Endothelial cell of umbilical vein (primary cell): ENCODE data around the gene RHOBTB1. TPM values are rescaled to one million over a fixed set of nuclear protein-coding genes. Genes with fewer than 3 reads are reported as not detected.

ENCODE experiments used
- BruUV-seq: library from RNA; stranded (reverse); fragments of 400-500 nt; replicated peaks from 2 replicates; lab custom pipeline; 2021; lab: Mats Ljungman, UMichigan
- CTCF ChIA-PET: fragments of 300-600, 350-600 bp; sonication (Branson Sonifier 250); formaldehyde crosslinking; loops from one replicate; lab custom pipeline; 2021; ENCODE audit warnings: antibody characterized with exemption, inconsistent platforms; lab: Charles Lee
- POLR2A ChIA-PET: fragments of 300-600, 350-600 bp; sonication (Branson Sonifier 250); formaldehyde crosslinking; loops from one replicate; lab custom pipeline; 2021; ENCODE audit warnings: antibody characterized with exemption, inconsistent platforms; lab: Charles Lee
- DNase-seq: peaks from one replicate; pipeline ENCODE4 v3.0.0-alpha.2; 2011; ENCODE audit warnings: low read depth, low spot score
- FAIRE-seq: peaks from 2 replicates; lab custom pipeline; 2011; peaks lifted over from hg19 to GRCh38; lab: Jason Lieb, UNC
- H2AFZ ChIP-seq: 2 replicates; pipeline ENCODE4 v1.6.0; 2012; ENCODE audit warnings: low read depth, low read length, control low read depth, inconsistent platforms
- H3K27ac ChIP-seq: 2 replicates; pipeline ENCODE4 v1.5.1; 2011; ENCODE audit warnings: low read depth, mild to moderate bottlenecking, control low read depth, low read length, moderate library complexity; ENCODE audit not compliant: insufficient read depth
- H3K27me3 ChIP-seq, 2 experiments: 2 replicates each; pipeline versions ENCODE4 v1.6.0 to v1.6.1; 2011; ENCODE audit warnings: low read length in 2 of 2, mixed read lengths in 1 of 2; ENCODE audit not compliant: control insufficient read depth in 2 of 2, insufficient read depth in 2 of 2
- H3K36me3 ChIP-seq, 2 experiments: 2 replicates in 1 of 2; 3 replicates in 1 of 2; pipeline ENCODE4 v1.5.1; 2011; ENCODE audit warnings: low read length in 2 of 2, mild to moderate bottlenecking in 1 of 2, moderate library complexity in 1 of 2; ENCODE audit not compliant: control insufficient read depth in 2 of 2, insufficient read depth in 2 of 2; ENCODE audit errors: extremely low read depth in 1 of 2
- H3K4me1 ChIP-seq: 3 replicates; pipeline ENCODE4 v1.5.1; 2011; ENCODE audit warnings: mild to moderate bottlenecking, low read length; ENCODE audit not compliant: control insufficient read depth, insufficient read depth; ENCODE audit errors: extremely low read depth
- H3K4me2 ChIP-seq: 2 replicates; pipeline ENCODE4 v1.6.1; 2011; ENCODE audit warnings: low read length, control low read depth, mixed read lengths; ENCODE audit not compliant: insufficient read depth
- H3K4me3 ChIP-seq, 3 experiments: fragments of 200-600 bp in 1 of 3; sonication (generic), shearing (Covaris generic) in 1 of 3; replicated peaks in 1 of 3; 2 replicates each; pipeline ENCODE4 v1.5.1; 2011 to 2016; ENCODE audit warnings: control low read depth in 3 of 3, low read length in 3 of 3, mild to moderate bottlenecking in 2 of 3, inconsistent platforms in 1 of 3, low read depth in 1 of 3, moderate library complexity in 1 of 3; ENCODE audit not compliant: insufficient read depth in 1 of 3
- H3K79me2 ChIP-seq: 2 replicates; pipeline ENCODE4 v1.6.0; 2012; ENCODE audit warnings: low read length, inconsistent platforms; ENCODE audit not compliant: control insufficient read depth, insufficient read depth
- H3K9ac ChIP-seq: replicated peaks from 2 replicates; pipeline ENCODE3; 2011; ENCODE audit warnings: low read length, control low read depth; ENCODE audit not compliant: insufficient read depth; ENCODE audit errors: extremely low read depth
- H3K9me1 ChIP-seq: replicated peaks from 3 replicates; pipeline ENCODE4 v1.6.0; 2011; ENCODE audit warnings: mild to moderate bottlenecking, low read length; ENCODE audit not compliant: control insufficient read depth, insufficient read depth; ENCODE audit errors: extremely low read depth
- H3K9me3 ChIP-seq: replicated peaks from 2 replicates; pipeline ENCODE4 v1.5.1; 2012; ENCODE audit warnings: low read length, inconsistent platforms; ENCODE audit not compliant: control insufficient read depth, insufficient read depth
- H4K20me1 ChIP-seq: replicated peaks from 2 replicates; pipeline ENCODE3; 2011; ENCODE audit warnings: mild to moderate bottlenecking, low read length; ENCODE audit not compliant: control insufficient read depth, insufficient read depth; ENCODE audit errors: extremely low read depth
- CTCF ChIP-seq, 2 donors: IDR thresholded peaks; 1 replicate in 1 of 2; 2 replicates in 1 of 2; pipeline ENCODE4 v1.5.1; 2011; ENCODE audit warnings: low read length in 2 of 2, mild to moderate bottlenecking in 2 of 2, moderate library complexity in 2 of 2, control low read depth in 1 of 2, inconsistent platforms in 1 of 2, low read depth in 1 of 2; ENCODE audit not compliant: insufficient read depth in 1 of 2; ENCODE audit errors: extremely low read depth in 1 of 2
- EZH2 ChIP-seq: IDR thresholded peaks from 2 replicates; pipeline ENCODE4 v1.6.1; 2012; ENCODE audit warnings: borderline replicate concordance, low read depth, mild to moderate bottlenecking, moderate library complexity, low read length, inconsistent platforms; ENCODE audit not compliant: severe bottlenecking
- FOS ChIP-seq: IDR thresholded peaks from 2 replicates; pipeline ENCODE4 v1.6.1; 2011; ENCODE audit warnings: mild to moderate bottlenecking, low read length, moderate library complexity, borderline replicate concordance; ENCODE audit not compliant: insufficient read depth
- GATA2 ChIP-seq: IDR thresholded peaks from 2 replicates; pipeline ENCODE4 v1.7.0; 2011; ENCODE audit warnings: low read depth, mild to moderate bottlenecking, moderate library complexity, mixed read lengths, low read length; ENCODE audit not compliant: insufficient read length, insufficient read depth
- JUN ChIP-seq: IDR thresholded peaks from 2 replicates; pipeline ENCODE4 v1.6.1; 2011; ENCODE audit warnings: borderline replicate concordance, low read depth; ENCODE audit not compliant: insufficient read length, insufficient read depth
- MAX ChIP-seq: IDR thresholded peaks from 2 replicates; pipeline ENCODE4 v1.6.1; 2011; ENCODE audit not compliant: insufficient read depth, insufficient read length
- MYC ChIP-seq: IDR thresholded peaks from one replicate; pipeline ENCODE4 v1.6.1; 2011; ENCODE audit warnings: mild to moderate bottlenecking, low read depth, low read length
- POLR2A ChIP-seq: IDR thresholded peaks from 2 replicates; pipeline ENCODE4 v1.6.1; 2012; ENCODE audit warnings: low read depth, mild to moderate bottlenecking, control low read depth, low read length
- POLR2AphosphoS5 ChIP-seq: IDR thresholded peaks from 2 replicates; pipeline ENCODE4 v1.6.1; 2012; ENCODE audit warnings: low read depth, mild to moderate bottlenecking, control low read depth, low read length, moderate library complexity; ENCODE audit not compliant: insufficient read depth
- dilution Hi-C: fragments of 300-500 bp; cut with MboI; formaldehyde crosslinking; loops from one replicate; pipeline ENCODE4 v1.15.0; 2019; ENCODE audit warnings: low sequenced_read_pairs; ENCODE audit not compliant: extremely low pct_ligation_motif_present
- intact Hi-C: fragments of 100-400 bp; cut with micrococcal nuclease; formaldehyde crosslinking; loops from one replicate; pipeline ENCODE4 v1.10.0; 2022
- polyA plus RNA-seq, 4 experiments: library from polyadenylated mRNA; depleted of rRNA in 3 of 4; stranded (reverse) in 3 of 4; unstranded in 1 of 4; fragments of >200 nt; gene quantifications; 2 replicates each; pipeline versions ENCODE4 v1.2.1 to v1.2.3, GENCODE V29; 2011 to 2012; ENCODE audit warnings: missing spikeins in 1 of 4
- total RNA-seq: library from RNA; stranded (reverse); gene quantifications from 2 replicates; pipeline ENCODE4 v1.2.3, GENCODE V29; 2021

The RHOBTB1 gene
- total and polyA plus RNA-seq, 2 donors (not counting 3 experiments of a cell fraction or from before 2014, with no cell fraction given) = 21.2 to 31.0 TPM

GRCh38 chr10:60911715-60912114 lies 32.3 kb downstream of the RHOBTB1 start:
- H4K20me1 ChIP-seq = no peaks in the 10 kb centered on the region
- TF ChIP-seq POLR2AphosphoS5 (no peak), EZH2 (no peak), GATA2 (no peak), MYC (no peak), POLR2A (no peak), JUN (no peak), FOS (no peak), CTCF (IDR thresholded peaks at IDR 0.05; ENCODE audit: extremely low read depth in 1 of 2, insufficient read depth in 1 of 2, low read depth in 1 of 2, low read length in 2 of 2) (no peak), MAX (no peak)
- H3K27me3 ChIP-seq = no peaks in the 10 kb centered on the region
- H3K9ac ChIP-seq = no peak overlapping the region
- H3K9me3 ChIP-seq = no peaks in the 10 kb centered on the region
- BruUV-seq = no TSS peak
- no peak overlapping the region for H3K27ac ChIP-seq
- dilution Hi-C loops (no loop called here), intact Hi-C loops (no loop called here)
- H3K4me2 ChIP-seq = no peak overlapping the region
- no peak overlapping the region for H3K4me3 ChIP-seq
- no peaks in the 10 kb centered on the region for H3K9me1 ChIP-seq
- H3K36me3 ChIP-seq = peaks cover 0 to 2% of the 10 kb centered on the region in 2 experiments
- FAIRE-seq (no peak), DNase-seq (no peak)
- ChIA-PET POLR2A (no interaction called here), CTCF (interaction anchor here (2.3 kb wide), 1 partner anchor 53 kb away, joined by 6 read pairs; no protein-coding TSS in a partner anchor)
- peaks cover 3% of the 10 kb centered on the region for H3K4me1 ChIP-seq
- H3K79me2 ChIP-seq = no peaks in the 10 kb centered on the region
- H2AFZ ChIP-seq = no peak overlapping the region
